Measurements from ENCODE around the gene PLET1.

DNA sequence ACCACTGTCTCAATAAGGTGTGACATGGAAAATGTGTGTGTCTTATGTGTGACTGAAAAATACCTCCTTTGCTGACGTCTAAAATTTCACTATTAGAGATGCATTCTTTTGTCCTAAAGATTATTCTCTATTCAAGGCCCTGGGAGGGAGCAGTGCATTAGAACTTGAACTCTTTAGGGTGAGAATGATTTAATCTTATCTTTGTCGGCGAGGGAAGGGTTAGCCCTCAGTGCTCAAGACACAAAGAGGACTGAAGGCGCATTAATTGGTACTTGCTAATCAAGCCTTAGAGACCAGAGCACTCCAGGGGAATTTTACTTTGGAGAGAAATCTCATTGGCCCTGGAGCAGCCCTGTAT lies 29.8 kb upstream of the PLET1 start:
- no peak for TF ChIP-seq POLR2A (IDR thresholded peaks at IDR 0.05; ENCODE audit: low read depth, low read length)
- no peak for TF ChIP-seq POLR2AphosphoS5 (IDR thresholded peaks at IDR 0.05; ENCODE audit: low read depth, low read length)

All from GM12892 (cell line).